Measurements from ENCODE around the gene EID1. TPM values are rescaled to one million over a fixed set of nuclear protein-coding genes. Genes with fewer than 3 reads are reported as not detected.

The EID1 gene
- total and polyA plus RNA-seq, 9 of the 15 experiments (the other 6 are each of a cell fraction or from before 2014, with no cell fraction given), result 46.5 to 211 (median 143) TPM

GRCh38 chr15:48896869-48897814 lies 19.2 kb downstream of the EID1 start:
- FAIRE-seq (peak; percentile 75), ATAC-seq (peak; percentile 81), DNase-seq (ENCODE audit: extremely low read depth in 1 of 4, low spot score in 3 of 4) (peak; percentile 34 to 50 (median 40))
- H4K20me1 ChIP-seq (replicated peaks; ENCODE audit: control insufficient read depth, insufficient read depth, low read length), result no peaks in the 10 kb centered on the region
- H3K4me1 ChIP-seq (replicated peaks in 1 of 2; ENCODE audit: control insufficient read depth in 2 of 2, insufficient read depth in 2 of 2, low read length in 2 of 2), result peaks cover 5 to 12% of the 10 kb centered on the region in 2 experiments; a peak in 4 of 5 replicates
- ChIA-PET CTCF (ENCODE audit: low intra/inter-chr PET ratio) (no interaction called here), POLR2A (interaction anchor here (0.6 kb wide), 2 partner anchors 16 to 1345 kb away, joined by 3 to 4 read pairs; no protein-coding TSS in a partner anchor)
- BruUV-seq (replicated peaks), result no TSS peak
- H3K27ac ChIP-seq (ENCODE audit: extremely low read depth, low read depth, low read length), result peak overlapping the region; percentile 24; the same call in 1 of the 3 replicates
- 27% methylated on average over 13 of the region's 13 CpGs for WGBS (ENCODE audit: insufficient coverage, low coverage, missing lambda C conversion rate)
- H2AFZ ChIP-seq (ENCODE audit: low read depth, low read length), result peak overlapping the region; percentile 91
- H3K79me2 ChIP-seq (ENCODE audit: control insufficient read depth, insufficient read depth, low read length), result no peaks in the 10 kb centered on the region
- intact Hi-C loops (cut with micrococcal nuclease) (no loop called here), in situ Hi-C loops (cut with MboI) (no loop called here)
- peak overlapping the region; percentile 49 for H3K4me2 ChIP-seq (ENCODE audit: insufficient read depth, low read length)
- no peaks in the 10 kb centered on the region for H3K27me3 ChIP-seq (ENCODE audit: control insufficient read depth in 2 of 2, insufficient read depth in 2 of 2, low read length in 2 of 2)
- no peaks in the 10 kb centered on the region for H3K9me3 ChIP-seq (replicated peaks; ENCODE audit: control insufficient read depth, insufficient read depth, low read depth, low read length)
- no peaks in the 10 kb centered on the region for H3K36me3 ChIP-seq (ENCODE audit: control insufficient read depth, insufficient read depth, low read length)
- peak overlapping the region; percentile 24 for H3K4me3 ChIP-seq
- H3K9me1 ChIP-seq (ENCODE audit: control insufficient read depth, insufficient read depth, low read length), result no peaks in the 10 kb centered on the region
- peak overlapping the region; percentile 48 to 81; a peak in 3 of 4 replicates for H3K9ac ChIP-seq (ENCODE audit: insufficient read depth in 1 of 2, low read depth in 2 of 2, low read length in 2 of 2)
- TF ChIP-seq TBP (optimal IDR thresholded peaks at IDR 0.05; ENCODE audit: low read depth, low read length) (peak; percentile 17), ZNF384 (IDR thresholded peaks at IDR 0.05; ENCODE audit: low read depth, low read length) (peak; percentile 87), AFF1 (IDR thresholded peaks at IDR 0.05; ENCODE audit: low read depth in 1 of 2, partially characterized antibody in 2 of 2) (peak in 1 of 2 experiments; percentile 25), RBFOX2 (IDR thresholded peaks at IDR 0.05; ENCODE audit: low read depth, low read length) (peak; percentile 41; the same call in 1 of the 2 replicates), SMARCA5 (IDR thresholded peaks at IDR 0.05) (no peak), TSHZ1 (CRISPR knock-in tag; IDR thresholded peaks at IDR 0.05) (no peak)
